WTC11 (cell line): ENCODE data around the gene RTEL1.

Experiments used
- AFF4 ChIP-seq: sonication (generic); formaldehyde crosslinking; IDR thresholded peaks from 2 replicates; pipeline ENCODE4 v1.8.1; 2023; ENCODE audit warnings: mild to moderate bottlenecking, missing genetic modification reagents, borderline replicate concordance
- CTCF ChIP-seq: fragments of 200-600 bp; IDR thresholded peaks from 2 replicates; pipeline ENCODE4 v1.8.0; 2022; ENCODE audit warnings: antibody characterized with exemption
- JAZF1 ChIP-seq: fragments of 250-450 bp; sonication (Bioruptor Pico); IDR thresholded peaks from 2 replicates; pipeline ENCODE4 v1.9.0; 2021; ENCODE audit warnings: moderate library complexity, mild to moderate bottlenecking, inconsistent platforms
- TF ChIP-seq, protein P1 (sequence below): sonication (generic); formaldehyde crosslinking; IDR thresholded peaks from 2 replicates; pipeline ENCODE4 v1.8.1; 2023; ENCODE audit warnings: mild to moderate bottlenecking, missing genetic modification reagents, moderate library complexity
- TF ChIP-seq, protein P2 (sequence below): sonication (generic); formaldehyde crosslinking; IDR thresholded peaks from 2 replicates; pipeline ENCODE4 v1.8.0; 2022; ENCODE audit warnings: mild to moderate bottlenecking, missing genetic modification reagents
- TF ChIP-seq, protein P3 (sequence below): fragments of 250-450 bp; sonication (Bioruptor Pico); IDR thresholded peaks from 2 replicates; pipeline ENCODE4 v1.9.0; 2021; ENCODE audit warnings: mild to moderate bottlenecking
- TF ChIP-seq, protein P4 (sequence below): sonication (generic); formaldehyde crosslinking; conservative IDR thresholded peaks from 2 replicates; pipeline ENCODE4 v1.8.1; 2022; ENCODE audit warnings: mild to moderate bottlenecking, missing genetic modification reagents

DNA sequence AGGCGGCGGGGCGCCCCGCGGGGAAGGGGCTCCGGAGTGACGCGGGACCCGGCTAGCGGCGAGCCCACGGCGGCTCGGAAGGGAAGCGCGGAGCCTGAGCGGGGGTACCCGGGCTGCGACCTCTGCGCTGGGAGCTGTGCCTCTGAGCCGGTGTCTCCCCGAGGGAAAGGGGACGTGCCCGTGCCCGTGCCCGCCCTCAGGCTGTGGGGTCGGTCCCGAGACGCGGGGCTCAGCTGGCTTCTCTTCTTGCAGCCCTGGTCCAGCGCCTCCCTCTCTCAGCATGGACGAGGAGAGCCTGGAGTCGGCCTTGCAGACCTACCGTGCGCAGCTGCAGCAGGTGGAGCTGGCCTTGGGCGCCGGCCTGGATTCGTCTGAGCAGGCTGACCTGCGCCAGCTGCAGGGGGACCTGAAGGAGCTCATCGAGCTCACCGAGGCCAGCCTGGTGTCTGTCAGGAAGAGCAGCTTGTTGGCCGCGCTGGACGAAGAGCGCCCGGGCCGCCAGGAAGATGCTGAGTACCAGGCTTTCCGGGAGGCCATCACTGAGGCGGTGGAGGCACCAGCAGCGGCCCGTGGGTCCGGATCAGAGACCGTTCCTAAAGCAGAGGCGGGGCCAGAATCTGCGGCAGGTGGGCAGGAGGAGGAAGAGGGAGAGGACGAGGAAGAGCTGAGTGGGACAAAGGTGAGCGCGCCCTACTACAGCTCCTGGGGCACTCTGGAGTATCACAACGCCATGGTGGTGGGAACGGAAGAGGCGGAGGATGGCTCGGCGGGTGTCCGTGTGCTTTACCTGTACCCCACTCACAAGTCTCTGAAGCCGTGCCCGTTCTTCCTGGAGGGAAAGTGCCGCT is 50.4 kb downstream of the RTEL1 start:
- TF ChIP-seq, protein P1, sequence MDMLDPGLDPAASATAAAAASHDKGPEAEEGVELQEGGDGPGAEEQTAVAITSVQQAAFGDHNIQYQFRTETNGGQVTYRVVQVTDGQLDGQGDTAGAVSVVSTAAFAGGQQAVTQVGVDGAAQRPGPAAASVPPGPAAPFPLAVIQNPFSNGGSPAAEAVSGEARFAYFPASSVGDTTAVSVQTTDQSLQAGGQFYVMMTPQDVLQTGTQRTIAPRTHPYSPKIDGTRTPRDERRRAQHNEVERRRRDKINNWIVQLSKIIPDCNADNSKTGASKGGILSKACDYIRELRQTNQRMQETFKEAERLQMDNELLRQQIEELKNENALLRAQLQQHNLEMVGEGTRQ (CRISPR knock-in tag): no peak
- TF ChIP-seq JAZF1 (no peak), AFF4 (CRISPR knock-in tag) (no peak), CTCF (no peak)
- TF ChIP-seq, protein P2, sequence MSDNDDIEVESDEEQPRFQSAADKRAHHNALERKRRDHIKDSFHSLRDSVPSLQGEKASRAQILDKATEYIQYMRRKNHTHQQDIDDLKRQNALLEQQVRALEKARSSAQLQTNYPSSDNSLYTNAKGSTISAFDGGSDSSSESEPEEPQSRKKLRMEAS: no peak
- TF ChIP-seq, protein P3, sequence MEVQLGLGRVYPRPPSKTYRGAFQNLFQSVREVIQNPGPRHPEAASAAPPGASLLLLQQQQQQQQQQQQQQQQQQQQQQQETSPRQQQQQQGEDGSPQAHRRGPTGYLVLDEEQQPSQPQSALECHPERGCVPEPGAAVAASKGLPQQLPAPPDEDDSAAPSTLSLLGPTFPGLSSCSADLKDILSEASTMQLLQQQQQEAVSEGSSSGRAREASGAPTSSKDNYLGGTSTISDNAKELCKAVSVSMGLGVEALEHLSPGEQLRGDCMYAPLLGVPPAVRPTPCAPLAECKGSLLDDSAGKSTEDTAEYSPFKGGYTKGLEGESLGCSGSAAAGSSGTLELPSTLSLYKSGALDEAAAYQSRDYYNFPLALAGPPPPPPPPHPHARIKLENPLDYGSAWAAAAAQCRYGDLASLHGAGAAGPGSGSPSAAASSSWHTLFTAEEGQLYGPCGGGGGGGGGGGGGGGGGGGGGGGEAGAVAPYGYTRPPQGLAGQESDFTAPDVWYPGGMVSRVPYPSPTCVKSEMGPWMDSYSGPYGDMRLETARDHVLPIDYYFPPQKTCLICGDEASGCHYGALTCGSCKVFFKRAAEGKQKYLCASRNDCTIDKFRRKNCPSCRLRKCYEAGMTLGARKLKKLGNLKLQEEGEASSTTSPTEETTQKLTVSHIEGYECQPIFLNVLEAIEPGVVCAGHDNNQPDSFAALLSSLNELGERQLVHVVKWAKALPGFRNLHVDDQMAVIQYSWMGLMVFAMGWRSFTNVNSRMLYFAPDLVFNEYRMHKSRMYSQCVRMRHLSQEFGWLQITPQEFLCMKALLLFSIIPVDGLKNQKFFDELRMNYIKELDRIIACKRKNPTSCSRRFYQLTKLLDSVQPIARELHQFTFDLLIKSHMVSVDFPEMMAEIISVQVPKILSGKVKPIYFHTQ: no peak
- TF ChIP-seq, protein P4, sequence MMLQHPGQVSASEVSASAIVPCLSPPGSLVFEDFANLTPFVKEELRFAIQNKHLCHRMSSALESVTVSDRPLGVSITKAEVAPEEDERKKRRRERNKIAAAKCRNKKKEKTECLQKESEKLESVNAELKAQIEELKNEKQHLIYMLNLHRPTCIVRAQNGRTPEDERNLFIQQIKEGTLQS (CRISPR knock-in tag): no peak
